Activated T-cell treated with anti-CD3 and anti-CD28 coated beads, Interleukin-2, amount 50 U/mL, for 4 hours (primary cell): ENCODE results near the gene SLC4A1. TPM values are rescaled to one million over a fixed set of nuclear protein-coding genes. Genes with fewer than 3 reads are reported as not detected.
"Not testable (repeated sequence)": the region's sequence is repeated elsewhere in the genome, so short reads cannot be mapped to it uniquely, and the experiment has no call there.

Experiments
- ATAC-seq, 2 donors: fragments of 200-7000 bp; cut with Tn5 transposase; one replicate each; pipeline ENCODE4 v1.10.0; 2021
- DNase-seq: peaks from one replicate; pipeline ENCODE4 v3.0.0-alpha.2; 2020
- H3K27me3 Mint-ChIP-seq: one replicate; pipeline ENCODE4 v1.8.0; 2021; ENCODE audit warnings: low read depth, mixed read lengths
- H3K36me3 Mint-ChIP-seq: one replicate; pipeline ENCODE4 v1.8.0; 2022; ENCODE audit warnings: mixed read lengths; ENCODE audit not compliant: insufficient read depth
- H3K4me1 Mint-ChIP-seq: one replicate; pipeline ENCODE4 v1.8.0; 2021; ENCODE audit warnings: low read depth, mixed read lengths
- H3K4me3 Mint-ChIP-seq: one replicate; pipeline ENCODE4 v1.8.0; 2021; ENCODE audit warnings: mild to moderate bottlenecking, moderate library complexity, mixed read lengths
- H3K9me3 Mint-ChIP-seq: one replicate; pipeline ENCODE4 v1.8.0; 2021; ENCODE audit warnings: mixed read lengths
- total RNA-seq, 3 donors: library from RNA; stranded (reverse); gene quantifications; one replicate each; pipeline ENCODE4 v1.2.1, GENCODE V29; 2021

Gene SLC4A1
- total RNA-seq, 3 donors from 2014 or later: not detected

- H3K9me3 Mint-ChIP-seq: no peaks in the 10 kb centered on the region
- ATAC-seq (no peak), DNase-seq (no peak)
- H3K4me1 Mint-ChIP-seq: peaks cover 3% of the 10 kb centered on the region
- H3K27me3 Mint-ChIP-seq: no peaks in the 10 kb centered on the region
- H3K4me3 Mint-ChIP-seq: no peak overlapping the region
- no peaks in the 10 kb centered on the region for H3K36me3 Mint-ChIP-seq
These were observed 13.4 kb downstream of the SLC4A1 start for GRCh38 chr17:44254361-44255095.

GRCh38 chr17:44253006-44253405 lies 14.9 kb downstream of the SLC4A1 start:
- no peaks in the 10 kb centered on the region for H3K36me3 Mint-ChIP-seq
- H3K27me3 Mint-ChIP-seq: no peaks in the 10 kb centered on the region
- ATAC-seq (no peak), DNase-seq (no peak)
- no peaks in the 10 kb centered on the region for H3K9me3 Mint-ChIP-seq
- no peak overlapping the region for H3K4me3 Mint-ChIP-seq
- peaks cover 11% of the 10 kb centered on the region for H3K4me1 Mint-ChIP-seq

GRCh38 chr17:44251062-44251461 lies 16.9 kb downstream of the SLC4A1 start:
- H3K4me1 Mint-ChIP-seq: peaks cover 30% of the 10 kb centered on the region

GRCh38 chr17:44249501-44250246 lies 18.3 kb downstream of the SLC4A1 start:
- ATAC-seq (no peak), DNase-seq (no peak)
- H3K4me1 Mint-ChIP-seq: peaks cover 38% of the 10 kb centered on the region
- no peaks in the 10 kb centered on the region for H3K27me3 Mint-ChIP-seq
- H3K4me3 Mint-ChIP-seq: no peak overlapping the region
- no peaks in the 10 kb centered on the region for H3K36me3 Mint-ChIP-seq
- H3K9me3 Mint-ChIP-seq: no peaks in the 10 kb centered on the region

More at GRCh38 chr17:44251062-44251461, 16.9 kb downstream of the SLC4A1 start:
- Mint-ChIP-seq H3K27me3 (no peaks in the 10 kb centered on the region), H3K9me3 (no peaks in the 10 kb centered on the region), H3K4me3 (no peak overlapping the region), H3K36me3 (no peaks in the 10 kb centered on the region)
- no peak for DNase-seq
- peak in 1 of 2 donors; percentile 24 for ATAC-seq

GRCh38 chr17:44247876-44248736 lies 19.8 kb downstream of the SLC4A1 start:
- Mint-ChIP-seq H3K27me3 (no peaks in the 10 kb centered on the region), H3K9me3 (no peaks in the 10 kb centered on the region)

GRCh38 chr17:44247440-44247841 lies 20.5 kb downstream of the SLC4A1 start:
- Mint-ChIP-seq H3K4me1 (peaks cover 40% of the 10 kb centered on the region), H3K9me3 (no peaks in the 10 kb centered on the region), H3K36me3 (no peaks in the 10 kb centered on the region), H3K4me3 (no peak overlapping the region), H3K27me3 (no peaks in the 10 kb centered on the region)
- DNase-seq (no peak), ATAC-seq (no peak)

More at GRCh38 chr17:44247876-44248736, 19.8 kb downstream of the SLC4A1 start:
- ATAC-seq (no peak), DNase-seq (no peak)
- H3K4me1 Mint-ChIP-seq: peaks cover 39% of the 10 kb centered on the region
- H3K36me3 Mint-ChIP-seq: no peaks in the 10 kb centered on the region
- no peak overlapping the region for H3K4me3 Mint-ChIP-seq

GRCh38 chr17:44241106-44241624 lies 26.8 kb downstream of the SLC4A1 start:
- Mint-ChIP-seq H3K27me3 (no peaks in the 10 kb centered on the region), H3K9me3 (no peaks in the 10 kb centered on the region), H3K36me3 (no peaks in the 10 kb centered on the region), H3K4me1 (peaks cover 10% of the 10 kb centered on the region), H3K4me3 (no peak overlapping the region)
- no peak for DNase-seq
- no peak for ATAC-seq

GRCh38 chr17:44237886-44238285 lies 30.0 kb downstream of the SLC4A1 start:
- DNase-seq, ATAC-seq, H3K9me3 Mint-ChIP-seq, H3K4me3 Mint-ChIP-seq, H3K4me1 Mint-ChIP-seq, H3K27me3 Mint-ChIP-seq, H3K36me3 Mint-ChIP-seq: not testable (repeated sequence)

- H3K36me3 Mint-ChIP-seq: no peaks in the 10 kb centered on the region
- peaks cover 5% of the 10 kb centered on the region for H3K27me3 Mint-ChIP-seq
- peaks cover 6% of the 10 kb centered on the region for H3K4me1 Mint-ChIP-seq
- no peaks in the 10 kb centered on the region for H3K9me3 Mint-ChIP-seq
- DNase-seq: no peak
- no peak for ATAC-seq
- H3K4me3 Mint-ChIP-seq: no peak overlapping the region
These were observed 31.4 kb downstream of the SLC4A1 start for GRCh38 chr17:44236444-44236991.

- peaks cover 5% of the 10 kb centered on the region for H3K27me3 Mint-ChIP-seq
- no peak overlapping the region for H3K4me3 Mint-ChIP-seq
- no peaks in the 10 kb centered on the region for H3K36me3 Mint-ChIP-seq
- no peak for DNase-seq
- no peak for ATAC-seq
- peaks cover 6% of the 10 kb centered on the region for H3K4me1 Mint-ChIP-seq
- H3K9me3 Mint-ChIP-seq: no peaks in the 10 kb centered on the region
These were observed 32.4 kb downstream of the SLC4A1 start for GRCh38 chr17:44235583-44235936.

GRCh38 chr17:44233582-44233981 lies 34.4 kb downstream of the SLC4A1 start:
- no peak for DNase-seq
- peaks cover 5% of the 10 kb centered on the region for H3K27me3 Mint-ChIP-seq
- peaks cover 6% of the 10 kb centered on the region for H3K4me1 Mint-ChIP-seq
- ATAC-seq: no peak
- H3K9me3 Mint-ChIP-seq: no peaks in the 10 kb centered on the region
- H3K4me3 Mint-ChIP-seq: no peak overlapping the region
- H3K36me3 Mint-ChIP-seq: no peaks in the 10 kb centered on the region

- peaks cover 5% of the 10 kb centered on the region for H3K27me3 Mint-ChIP-seq
- no peak for ATAC-seq
- H3K36me3 Mint-ChIP-seq: no peaks in the 10 kb centered on the region
- no peaks in the 10 kb centered on the region for H3K9me3 Mint-ChIP-seq
- H3K4me3 Mint-ChIP-seq: no peak overlapping the region
- peaks cover 6% of the 10 kb centered on the region for H3K4me1 Mint-ChIP-seq
- DNase-seq: no peak
These were observed 35.9 kb downstream of the SLC4A1 start for GRCh38 chr17:44232061-44232460.

GRCh38 chr17:44230140-44230539 lies 37.8 kb downstream of the SLC4A1 start:
- DNase-seq: no peak

GRCh38 chr17:44229090-44229489 lies 38.8 kb downstream of the SLC4A1 start:
- H3K27me3 Mint-ChIP-seq: peaks cover 2% of the 10 kb centered on the region
- DNase-seq: no peak
- ATAC-seq: no peak
- no peaks in the 10 kb centered on the region for H3K4me1 Mint-ChIP-seq
- H3K36me3 Mint-ChIP-seq: no peaks in the 10 kb centered on the region
- H3K9me3 Mint-ChIP-seq: no peaks in the 10 kb centered on the region
- no peak overlapping the region for H3K4me3 Mint-ChIP-seq

More at GRCh38 chr17:44230140-44230539, 37.8 kb downstream of the SLC4A1 start:
- Mint-ChIP-seq H3K4me1 (peaks cover 4% of the 10 kb centered on the region), H3K36me3 (no peaks in the 10 kb centered on the region), H3K9me3 (no peaks in the 10 kb centered on the region), H3K27me3 (peaks cover 2% of the 10 kb centered on the region), H3K4me3 (no peak overlapping the region)
- no peak for ATAC-seq
